HCT116 (cell line): ENCODE measurements around the gene TNFRSF18. TPM values are rescaled to one million over a fixed set of nuclear protein-coding genes. Genes with fewer than 3 reads are reported as not detected.

ENCODE experiments used
- ATAC-seq: fragments of 200-7000 bp; cut with Tn5 transposase; 2 replicates; pipeline ENCODE4 v1.9.1; 2020; ENCODE audit warnings: mild to moderate bottlenecking, moderate library complexity
- BruUV-seq: library from RNA; stranded (reverse); fragments of 400-500 nt; replicated peaks from 2 replicates; lab custom pipeline; 2021; lab: Mats Ljungman, UMichigan
- CTCF ChIA-PET: fragments of 300-600 bp; sonication (Branson Sonifier 250); formaldehyde crosslinking; loops from one replicate; lab custom pipeline; 2021; ENCODE audit warnings: antibody characterized with exemption; lab: Charles Lee
- POLR2A ChIA-PET: fragments of 300-600, 350-600 bp; sonication (Branson Sonifier 250); formaldehyde crosslinking; loops from one replicate; lab custom pipeline; 2021; ENCODE audit warnings: antibody characterized with exemption; lab: Charles Lee
- RAD21 ChIA-PET, 2 experiments: fragments of 300-600 bp; sonication (Branson Sonifier 250); formaldehyde crosslinking; loops; one replicate each; lab custom pipeline; 2023; ENCODE audit warnings: low total read pairs in 2 of 2; ENCODE audit not compliant: uncharacterized antibody in 2 of 2, unreplicated experiment in 2 of 2, low non-redundant PET in 1 of 2; lab: Charles Lee
- DNase-seq: peaks from one replicate; pipeline ENCODE4 v3.0.0-alpha.2; 2010; ENCODE audit warnings: low read depth, low spot score
- H2AFZ ChIP-seq: fragments of 200-600 bp; shearing (Covaris generic), sonication (generic); 2 replicates; pipeline ENCODE4 v1.6.1; 2017; ENCODE audit warnings: low read depth, mixed run types, mixed read lengths, antibody characterized with exemption, low read length; ENCODE audit not compliant: poor library complexity, severe bottlenecking
- H3K27ac ChIP-seq: 2 replicates; pipeline ENCODE4 v1.5.1; 2012; ENCODE audit warnings: low read depth, low read length
- H3K27me3 ChIP-seq: fragments of 200-600 bp; sonication (generic); 2 replicates; pipeline ENCODE4 v1.6.1; 2016; ENCODE audit warnings: mixed run types, low read length, mixed read lengths; ENCODE audit not compliant: insufficient read depth
- H3K36me3 ChIP-seq, 2 experiments: fragments of 200-500 bp in 1 of 2; fragments of 200-600 bp in 1 of 2; sonication (Bioruptor generic) in 1 of 2; sonication (generic) in 1 of 2; 2 replicates each; pipeline versions ENCODE4 v1.5.1 to v1.6.1; 2014 to 2016; ENCODE audit warnings: low read length in 2 of 2, inconsistent platforms in 1 of 2, mixed read lengths in 1 of 2, mixed run types in 1 of 2; ENCODE audit not compliant: insufficient read depth in 2 of 2, control insufficient read depth in 1 of 2
- H3K4me1 ChIP-seq, 2 experiments: fragments of 200-600 bp in 1 of 2; sonication (generic) in 1 of 2; 2 replicates each; pipeline versions ENCODE4 v1.5.1 to v1.6.1; 2012 to 2017; ENCODE audit warnings: low read length in 2 of 2, inconsistent platforms in 1 of 2, mild to moderate bottlenecking in 1 of 2, mixed read lengths in 1 of 2, mixed run types in 1 of 2, moderate library complexity in 1 of 2; ENCODE audit not compliant: insufficient read depth in 2 of 2, control insufficient read depth in 1 of 2
- H3K4me2 ChIP-seq: fragments of 200-600 bp; sonication (generic); 2 replicates; pipeline ENCODE4 v1.6.1; 2017; ENCODE audit warnings: mixed run types, low read length, mixed read lengths
- H3K4me3 ChIP-seq, 2 experiments: fragments of 200-600 bp in 1 of 2; sonication (generic) in 1 of 2; replicated peaks in 1 of 2; 2 replicates each; pipeline ENCODE4 v1.5.1; 2011 to 2016; ENCODE audit warnings: low read length in 2 of 2, control low read depth in 1 of 2, low read depth in 1 of 2, mild to moderate bottlenecking in 1 of 2, mixed read lengths in 1 of 2, mixed run types in 1 of 2
- H3K79me2 ChIP-seq: fragments of 200-600 bp; sonication (generic); 2 replicates; pipeline ENCODE4 v1.6.1; 2017; ENCODE audit warnings: mild to moderate bottlenecking, mixed run types, low read length, moderate library complexity, mixed read lengths; ENCODE audit not compliant: insufficient read depth
- H3K9ac ChIP-seq: fragments of 200-600 bp; sonication (generic); 2 replicates; pipeline ENCODE4 v1.6.1; 2016; ENCODE audit warnings: low read length, mixed read lengths
- H3K9me2 ChIP-seq: fragments of 200-600 bp; sonication (generic), shearing (Covaris generic); 2 replicates; pipeline ENCODE4 v1.6.1; 2017; ENCODE audit warnings: mixed run types, mild to moderate bottlenecking, moderate library complexity; ENCODE audit not compliant: insufficient read depth
- H3K9me3 ChIP-seq, 2 experiments: fragments of 200-500 bp in 1 of 2; fragments of 200-600 bp in 1 of 2; sonication (Bioruptor generic) in 1 of 2; sonication (generic) in 1 of 2; 2 replicates each; pipeline ENCODE4 v1.6.1; 2014 to 2017; ENCODE audit warnings: low read length in 2 of 2, mixed read lengths in 2 of 2, inconsistent platforms in 1 of 2, low read depth in 1 of 2, mild to moderate bottlenecking in 1 of 2, mixed run types in 1 of 2, moderate library complexity in 1 of 2; ENCODE audit not compliant: control insufficient read depth in 1 of 2, insufficient read depth in 1 of 2
- H4K20me1 ChIP-seq: fragments of 200-600 bp; sonication (generic), shearing (Covaris generic); 2 replicates; pipeline ENCODE4 v1.6.1; 2017; ENCODE audit warnings: mixed run types, mild to moderate bottlenecking, moderate library complexity; ENCODE audit not compliant: insufficient read depth
- EZH2 ChIP-seq: fragments of 200-600 bp; sonication (generic); IDR thresholded peaks from 2 replicates; pipeline ENCODE4 v1.6.1; 2017; ENCODE audit warnings: antibody characterized with exemption, mixed run types
- POLR2A ChIP-seq: IDR thresholded peaks from 2 replicates; pipeline ENCODE4 v1.7.0; 2011; ENCODE audit warnings: borderline replicate concordance; ENCODE audit not compliant: insufficient read depth, insufficient read length; ENCODE audit errors: extremely low read depth
- POLR2AphosphoS5 ChIP-seq: IDR thresholded peaks from 2 replicates; pipeline ENCODE4 v1.6.1; 2011; ENCODE audit warnings: mild to moderate bottlenecking, low read depth, low read length, moderate library complexity
- RAD21 ChIP-seq: IDR thresholded peaks from 2 replicates; pipeline ENCODE4 v1.6.1; 2012; ENCODE audit warnings: low read depth, mild to moderate bottlenecking
- TCF7L2 ChIP-seq: IDR thresholded peaks from 2 replicates; pipeline ENCODE4 v1.7.0; 2011; ENCODE audit warnings: borderline replicate concordance, inconsistent platforms; ENCODE audit not compliant: insufficient read depth, insufficient read length; ENCODE audit errors: extremely low read depth
- ZFX ChIP-seq: fragments of 450-650 bp; IDR thresholded peaks from 2 replicates; pipeline ENCODE4 v1.6.1; 2017
- ZNF274 ChIP-seq: fragments of 200-500 bp; sonication (Bioruptor generic); IDR thresholded peaks from 2 replicates; pipeline ENCODE4 v1.6.1; 2014; ENCODE audit warnings: mild to moderate bottlenecking, low read depth, low read length, inconsistent platforms
- intact Hi-C: fragments of 100-400 bp; cut with micrococcal nuclease; formaldehyde crosslinking; loops from 2 replicates; pipeline ENCODE4 v1.10.0; 2022
- total RNA-seq: library from RNA; stranded (reverse); gene quantifications from one replicate; pipeline ENCODE4 v1.2.1, GENCODE V29; 2021; ENCODE audit not compliant: unreplicated experiment
- TF ChIP-seq, protein P1 (sequence below): IDR thresholded peaks from 2 replicates; pipeline ENCODE4 v1.6.1; 2012

The TNFRSF18 gene
- total RNA-seq, 1 experiment from 2014 or later, result 56.2 TPM

DNA sequence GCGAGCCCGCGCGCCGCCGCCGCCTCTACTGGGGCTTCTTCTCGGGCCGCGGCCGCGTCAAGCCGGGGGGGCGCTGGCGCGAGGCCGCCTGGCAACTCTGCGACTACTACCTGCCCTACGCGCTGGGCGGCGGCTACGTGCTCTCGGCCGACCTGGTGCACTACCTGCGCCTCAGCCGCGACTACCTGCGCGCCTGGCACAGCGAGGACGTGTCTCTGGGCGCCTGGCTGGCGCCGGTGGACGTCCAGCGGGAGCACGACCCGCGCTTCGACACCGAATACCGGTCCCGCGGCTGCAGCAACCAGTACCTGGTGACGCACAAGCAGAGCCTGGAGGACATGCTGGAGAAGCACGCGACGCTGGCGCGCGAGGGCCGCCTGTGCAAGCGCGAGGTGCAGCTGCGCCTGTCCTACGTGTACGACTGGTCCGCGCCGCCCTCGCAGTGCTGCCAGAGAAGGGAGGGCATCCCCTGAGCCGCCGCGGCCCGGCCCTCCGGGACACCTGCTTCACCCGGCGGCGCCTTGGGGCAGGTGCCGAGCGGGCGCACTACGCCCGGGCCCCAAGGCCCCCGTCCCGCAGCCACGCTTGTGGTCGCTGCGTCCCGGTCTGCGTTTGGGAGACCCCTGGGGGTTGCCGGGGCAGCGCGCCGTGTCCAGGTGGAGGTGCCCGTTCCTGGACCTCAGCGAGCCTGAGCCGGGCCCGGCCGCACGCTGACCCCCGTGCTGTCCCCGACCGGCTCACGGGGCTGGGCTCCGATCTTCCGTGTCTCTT, 26.6 kb upstream of the TNFRSF18 start:
- TF ChIP-seq, protein P1, sequence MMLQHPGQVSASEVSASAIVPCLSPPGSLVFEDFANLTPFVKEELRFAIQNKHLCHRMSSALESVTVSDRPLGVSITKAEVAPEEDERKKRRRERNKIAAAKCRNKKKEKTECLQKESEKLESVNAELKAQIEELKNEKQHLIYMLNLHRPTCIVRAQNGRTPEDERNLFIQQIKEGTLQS, result no peak
- no peak for TF ChIP-seq TCF7L2
- no peak for TF ChIP-seq POLR2A
- TF ChIP-seq RAD21, result no peak
- CTCF ChIA-PET, result no interaction called here
- no peaks in the 10 kb centered on the region for H4K20me1 ChIP-seq
- no TSS peak for BruUV-seq
- peaks cover 57% of the 10 kb centered on the region for H3K79me2 ChIP-seq
- no peak for DNase-seq
- H3K9me3 ChIP-seq, result no peaks in the 10 kb centered on the region
- H3K27me3 ChIP-seq, result no peaks in the 10 kb centered on the region
- H3K9ac ChIP-seq, result no peak overlapping the region
- intact Hi-C loops, result no loop called here
- peak overlapping the region; percentile 50 for H3K4me2 ChIP-seq
- peak overlapping the region; percentile 98; the same call in 1 of the 2 replicates for H3K27ac ChIP-seq
- RAD21 ChIA-PET, result no interaction called here
- H3K36me3 ChIP-seq, result peaks cover 5 to 14% of the 10 kb centered on the region in 2 experiments; a peak in 2 of 4 replicates
- POLR2A ChIA-PET, result no interaction called here
- peaks cover 5 to 31% of the 10 kb centered on the region in 2 experiments; a peak in 3 of 4 replicates for H3K4me1 ChIP-seq
- no peaks in the 10 kb centered on the region for H3K9me2 ChIP-seq
- H3K4me3 ChIP-seq, result peak overlapping the region in 1 of 2 experiments; percentile 26; a peak in 2 of 4 replicates
- no peak overlapping the region for H2AFZ ChIP-seq
- no peak for ATAC-seq

DNA sequence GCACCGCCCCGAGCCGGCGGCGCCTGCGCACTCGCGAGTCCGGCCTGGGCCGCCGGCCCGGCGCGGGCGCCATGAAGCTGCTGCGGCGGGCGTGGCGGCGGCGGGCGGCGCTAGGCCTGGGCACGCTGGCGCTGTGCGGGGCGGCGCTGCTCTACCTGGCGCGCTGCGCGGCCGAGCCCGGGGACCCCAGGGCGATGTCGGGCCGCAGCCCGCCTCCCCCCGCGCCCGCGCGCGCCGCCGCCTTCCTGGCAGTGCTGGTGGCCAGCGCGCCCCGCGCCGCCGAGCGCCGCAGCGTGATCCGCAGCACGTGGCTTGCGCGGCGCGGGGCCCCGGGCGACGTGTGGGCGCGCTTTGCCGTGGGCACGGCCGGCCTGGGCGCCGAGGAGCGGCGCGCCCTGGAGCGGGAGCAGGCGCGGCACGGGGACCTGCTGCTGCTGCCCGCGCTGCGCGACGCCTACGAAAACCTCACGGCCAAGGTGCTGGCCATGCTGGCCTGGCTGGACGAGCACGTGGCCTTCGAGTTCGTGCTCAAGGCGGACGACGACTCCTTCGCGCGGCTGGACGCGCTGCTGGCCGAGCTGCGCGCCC, 25.9 kb upstream of the TNFRSF18 start, which contains the start of gene B3GALT6:
Gene B3GALT6, plus strand, starts transcription at position 30 of the 588 bp plus-strand sequence. Its CDS starts 42 bp downstream, at position 72.
- Histone ChIP-seq H2AFZ (no peak within 1 kb of the TSS), H3K36me3 (peaks cover 7 to 18% of the 10 kb centered on the region in 2 experiments; a peak in 2 of 4 replicates), H4K20me1 (no peaks in the 10 kb centered on the region), H3K4me2 (peak within 1 kb of the TSS; percentile 76), H3K4me3 (peak within 1 kb of the TSS; percentile 68 to 87), H3K27me3 (no peaks in the 10 kb centered on the region), H3K9me3 (no peaks in the 10 kb centered on the region), H3K9me2 (no peaks in the 10 kb centered on the region), H3K9ac (peak within 1 kb of the TSS; percentile 81), H3K79me2 (peaks cover 64% of the 10 kb centered on the region), H3K4me1 (peaks cover 3 to 25% of the 10 kb centered on the region in 2 experiments; a peak in 1 of 4 replicates), H3K27ac (peak within 1 kb of the TSS; percentile 98)
- ATAC-seq (peak; percentile 29; the same call in 1 of the 2 replicates), DNase-seq (no peak)
- ChIA-PET RAD21 (no interaction called here), POLR2A (no interaction called here), CTCF (interaction anchor here (0.6 kb wide), 1 partner anchor 248 kb away, joined by 3 read pairs; no protein-coding TSS in a partner anchor)
- no TSS peak for BruUV-seq
- no peak for TF ChIP-seq ZNF274
- peak; percentile 65; the same call in 1 of the 2 replicates for TF ChIP-seq ZFX
- TF ChIP-seq POLR2AphosphoS5, result no peak; the same call in 1 of the 2 replicates
- TF ChIP-seq EZH2, result no peak
- intact Hi-C loops, result no loop called here
